Measurements from ENCODE around the gene FOSL2. TPM values are rescaled to one million over a fixed set of nuclear protein-coding genes. Genes with fewer than 3 reads are reported as not detected.

FOSL2 gene
- total RNA-seq, 2 donors from 2014 or later, result 1.4 to 3.8 TPM

DNA sequence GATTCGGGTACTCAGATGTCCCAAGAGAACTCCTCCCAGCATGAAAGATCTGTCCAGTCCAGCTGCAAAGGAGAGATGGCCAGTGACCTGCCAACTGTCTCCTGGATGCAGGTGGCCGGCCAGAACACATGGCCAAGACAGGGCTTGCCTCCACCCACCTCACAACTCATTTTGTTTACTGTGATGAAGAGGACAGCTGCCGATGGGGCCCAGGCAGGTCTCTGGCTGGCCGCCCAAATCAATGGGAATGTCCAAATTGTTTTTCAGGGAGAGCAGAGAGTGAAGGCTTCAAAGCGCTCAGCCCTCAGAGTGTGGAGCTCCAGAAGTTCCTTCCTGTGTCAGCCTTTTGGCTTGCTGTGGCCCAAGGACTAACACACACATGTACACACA lies 41.9 kb downstream of the FOSL2 start:
- H3K9me3 ChIP-seq (ENCODE audit: control insufficient read depth, low read length), result peaks cover 8% of the 10 kb centered on the region
- H3K4me1 ChIP-seq (ENCODE audit: control insufficient read depth, insufficient read depth, low read length), result peaks cover 14% of the 10 kb centered on the region
- peaks cover 15% of the 10 kb centered on the region for H3K9me3 Mint-ChIP-seq
- no peaks in the 10 kb centered on the region for H3K36me3 ChIP-seq (ENCODE audit: control insufficient read depth, insufficient read depth, low read length)
- no peak overlapping the region for H3K4me3 Mint-ChIP-seq
- DNase-seq, result no peak
- no peak overlapping the region for H3K4me3 ChIP-seq (ENCODE audit: low read length)
- H3K27ac Mint-ChIP-seq, result no peak overlapping the region
- H3K36me3 Mint-ChIP-seq (ENCODE audit: low read depth), result no peaks in the 10 kb centered on the region
- H3K27me3 ChIP-seq (ENCODE audit: control insufficient read depth, insufficient read depth, low read length, poor library complexity, severe bottlenecking), result no peaks in the 10 kb centered on the region
- H3K27me3 Mint-ChIP-seq (ENCODE audit: insufficient read depth), result no peaks in the 10 kb centered on the region
- H3K4me1 Mint-ChIP-seq, result peaks cover 30% of the 10 kb centered on the region
- TF ChIP-seq CTCF (conservative IDR thresholded peaks at IDR 0.05), result no peak
- WGBS, 2 experiments (ENCODE audit: insufficient coverage in 1 of 2, insufficient read length in 1 of 2), result 89 to 91% methylated on average over 3 to 5 of the region's 5 CpGs
- H3K9ac ChIP-seq (ENCODE audit: extremely low read depth, low read length, poor library complexity, severe bottlenecking), result no peak overlapping the region
- H3K27ac ChIP-seq (ENCODE audit: low read depth, low read length), result no peak overlapping the region

GRCh38 chr2:28435241-28435640 lies 42.6 kb downstream of the FOSL2 start:
- Histone ChIP-seq H3K4me1 (ENCODE audit: control insufficient read depth, insufficient read depth, low read length) (peaks cover 9% of the 10 kb centered on the region), H3K9ac (ENCODE audit: extremely low read depth, low read length, poor library complexity, severe bottlenecking) (no peak overlapping the region), H3K27me3 (ENCODE audit: control insufficient read depth, insufficient read depth, low read length, poor library complexity, severe bottlenecking) (no peaks in the 10 kb centered on the region), H3K4me3 (ENCODE audit: low read length) (no peak overlapping the region), H3K9me3 (ENCODE audit: control insufficient read depth, low read length) (peaks cover 8% of the 10 kb centered on the region), H3K36me3 (ENCODE audit: control insufficient read depth, insufficient read depth, low read length) (no peaks in the 10 kb centered on the region), H3K27ac (ENCODE audit: low read depth, low read length) (no peak overlapping the region)
- Mint-ChIP-seq H3K27ac (no peak overlapping the region), H3K4me1 (peaks cover 30% of the 10 kb centered on the region), H3K4me3 (no peak overlapping the region), H3K27me3 (ENCODE audit: insufficient read depth) (no peaks in the 10 kb centered on the region), H3K9me3 (peaks cover 15% of the 10 kb centered on the region), H3K36me3 (ENCODE audit: low read depth) (no peaks in the 10 kb centered on the region)
- WGBS, 2 experiments (ENCODE audit: insufficient coverage in 1 of 2, insufficient read length in 1 of 2), result 93% methylated on average over 4 of the region's 4 CpGs; no CpG with 5 or more reads in 1 of the 2 experiments
- no peak for DNase-seq
- no peak for TF ChIP-seq CTCF (conservative IDR thresholded peaks at IDR 0.05)

DNA sequence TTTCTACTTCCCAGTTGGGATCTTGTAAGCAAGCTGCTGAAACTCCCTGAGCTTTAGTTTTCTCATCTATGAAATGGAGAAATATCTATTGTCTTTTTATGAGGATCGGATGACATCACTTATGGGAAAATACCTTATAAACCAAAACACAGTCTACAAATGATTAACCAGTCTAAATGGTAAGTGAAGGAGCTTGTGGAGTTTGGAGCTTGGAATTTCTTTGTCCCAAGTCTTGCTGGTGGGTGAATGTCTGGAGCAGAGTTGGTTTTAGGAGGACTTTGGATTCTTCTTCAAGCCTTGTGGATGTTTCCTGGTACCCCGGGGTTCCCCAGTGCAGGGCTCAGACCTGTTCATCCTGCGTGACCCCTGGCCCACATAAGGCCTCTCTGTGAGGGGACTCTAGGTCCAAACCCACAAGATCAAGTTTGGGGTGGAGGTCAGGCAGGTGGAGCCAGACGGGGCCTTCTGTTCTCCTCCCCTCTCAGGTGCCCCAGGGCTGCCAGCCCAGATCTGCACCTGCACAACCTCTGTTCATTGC lies 43.2 kb downstream of the FOSL2 start:
- TF ChIP-seq CTCF (conservative IDR thresholded peaks at IDR 0.05), result no peak
- DNase-seq, result no peak
- Mint-ChIP-seq H3K27me3 (ENCODE audit: insufficient read depth) (no peaks in the 10 kb centered on the region), H3K9me3 (peaks cover 15% of the 10 kb centered on the region), H3K4me3 (no peak overlapping the region), H3K27ac (no peak overlapping the region), H3K36me3 (ENCODE audit: low read depth) (no peaks in the 10 kb centered on the region), H3K4me1 (peaks cover 23% of the 10 kb centered on the region)
- 88 to 100% methylated on average over 1 to 3 of the region's 4 CpGs for WGBS, 2 experiments (ENCODE audit: insufficient coverage in 1 of 2, insufficient read length in 1 of 2)
- Histone ChIP-seq H3K27me3 (ENCODE audit: control insufficient read depth, insufficient read depth, low read length, poor library complexity, severe bottlenecking) (no peaks in the 10 kb centered on the region), H3K4me1 (ENCODE audit: control insufficient read depth, insufficient read depth, low read length) (peaks cover 4% of the 10 kb centered on the region), H3K36me3 (ENCODE audit: control insufficient read depth, insufficient read depth, low read length) (no peaks in the 10 kb centered on the region), H3K4me3 (ENCODE audit: low read length) (no peak overlapping the region), H3K9me3 (ENCODE audit: control insufficient read depth, low read length) (peaks cover 8% of the 10 kb centered on the region), H3K27ac (ENCODE audit: low read depth, low read length) (no peak overlapping the region), H3K9ac (ENCODE audit: extremely low read depth, low read length, poor library complexity, severe bottlenecking) (no peak overlapping the region)

Data from endodermal cell (in vitro differentiated cells).